Fibroblast of the aortic adventitia (primary cell): ENCODE results near the gene DENND2D. TPM values are rescaled to one million over a fixed set of nuclear protein-coding genes. Genes with fewer than 3 reads are reported as not detected.

ENCODE experiments used
- DNase-seq: peaks from one replicate; pipeline ENCODE4 v3.0.0-alpha.2; 2010; ENCODE audit warnings: low read depth
- H3K4me3 ChIP-seq: 2 replicates; pipeline ENCODE4 v1.5.1; 2011; ENCODE audit warnings: low read depth, mild to moderate bottlenecking, control low read depth, low read length, moderate library complexity
- total RNA-seq: library from RNA; depleted of rRNA; stranded (reverse); fragments of >200 nt; gene quantifications from 2 replicates; pipeline ENCODE4 v1.2.3, GENCODE V29; 2012; ENCODE audit warnings: low replicate concordance
- TF ChIP-seq, protein P1 (sequence below): IDR thresholded peaks from 2 replicates; pipeline ENCODE4 v1.5.1; 2011; ENCODE audit warnings: mild to moderate bottlenecking, low read length, control low read depth, inconsistent platforms; ENCODE audit not compliant: insufficient read depth

Gene DENND2D
- total RNA-seq, 1 donor = 3.0 TPM

DNA sequence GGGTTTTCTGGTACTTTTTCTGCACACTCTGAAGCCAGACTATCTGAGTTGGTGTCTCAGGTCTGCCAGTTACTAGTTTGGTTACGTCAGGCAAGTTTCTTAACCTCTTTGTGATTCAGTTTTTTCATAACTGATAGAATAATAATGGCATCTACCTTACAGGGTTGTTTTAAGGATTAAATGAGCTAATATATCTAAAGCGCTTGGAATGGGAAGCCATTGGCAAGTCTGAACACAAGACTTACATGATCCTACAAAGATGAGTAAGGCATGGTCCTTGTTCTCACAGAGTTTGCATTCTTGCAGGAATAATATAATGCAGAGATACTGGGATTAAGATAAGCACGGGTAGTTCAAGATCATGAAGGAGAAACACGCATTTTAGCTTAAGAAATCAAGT lies 9.2 kb upstream of the DENND2D start:
- TF ChIP-seq, protein P1, sequence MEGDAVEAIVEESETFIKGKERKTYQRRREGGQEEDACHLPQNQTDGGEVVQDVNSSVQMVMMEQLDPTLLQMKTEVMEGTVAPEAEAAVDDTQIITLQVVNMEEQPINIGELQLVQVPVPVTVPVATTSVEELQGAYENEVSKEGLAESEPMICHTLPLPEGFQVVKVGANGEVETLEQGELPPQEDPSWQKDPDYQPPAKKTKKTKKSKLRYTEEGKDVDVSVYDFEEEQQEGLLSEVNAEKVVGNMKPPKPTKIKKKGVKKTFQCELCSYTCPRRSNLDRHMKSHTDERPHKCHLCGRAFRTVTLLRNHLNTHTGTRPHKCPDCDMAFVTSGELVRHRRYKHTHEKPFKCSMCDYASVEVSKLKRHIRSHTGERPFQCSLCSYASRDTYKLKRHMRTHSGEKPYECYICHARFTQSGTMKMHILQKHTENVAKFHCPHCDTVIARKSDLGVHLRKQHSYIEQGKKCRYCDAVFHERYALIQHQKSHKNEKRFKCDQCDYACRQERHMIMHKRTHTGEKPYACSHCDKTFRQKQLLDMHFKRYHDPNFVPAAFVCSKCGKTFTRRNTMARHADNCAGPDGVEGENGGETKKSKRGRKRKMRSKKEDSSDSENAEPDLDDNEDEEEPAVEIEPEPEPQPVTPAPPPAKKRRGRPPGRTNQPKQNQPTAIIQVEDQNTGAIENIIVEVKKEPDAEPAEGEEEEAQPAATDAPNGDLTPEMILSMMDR = no peak
- H3K4me3 ChIP-seq = no peak overlapping the region
- DNase-seq = no peak

- TF ChIP-seq, protein P1 = no peak
These were observed 8.5 kb upstream of the DENND2D start for GRCh38 chr1:111208921-111209320.

DNA sequence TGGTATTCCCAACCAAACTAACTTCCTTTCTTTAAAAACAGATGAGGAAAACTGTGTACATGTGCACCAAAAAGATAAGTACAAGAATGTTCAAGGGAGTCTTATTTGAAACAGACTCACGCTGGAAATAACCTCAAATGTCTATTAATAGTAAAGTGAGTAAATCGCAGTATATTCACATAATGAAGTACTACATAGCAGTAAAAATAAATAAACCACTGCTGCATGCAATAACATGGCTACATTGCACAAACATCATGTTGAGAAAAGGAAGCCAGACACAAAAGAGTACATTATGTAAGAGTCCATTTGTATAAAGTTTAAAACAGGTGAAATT lies 5.2 kb upstream of the DENND2D start:
- TF ChIP-seq, protein P1 = no peak
- peak; percentile 22 for DNase-seq
- H3K4me3 ChIP-seq = no peak overlapping the region

More at GRCh38 chr1:111208921-111209320, 8.5 kb upstream of the DENND2D start:
- no peak for DNase-seq
- H3K4me3 ChIP-seq = no peak overlapping the region

DNA sequence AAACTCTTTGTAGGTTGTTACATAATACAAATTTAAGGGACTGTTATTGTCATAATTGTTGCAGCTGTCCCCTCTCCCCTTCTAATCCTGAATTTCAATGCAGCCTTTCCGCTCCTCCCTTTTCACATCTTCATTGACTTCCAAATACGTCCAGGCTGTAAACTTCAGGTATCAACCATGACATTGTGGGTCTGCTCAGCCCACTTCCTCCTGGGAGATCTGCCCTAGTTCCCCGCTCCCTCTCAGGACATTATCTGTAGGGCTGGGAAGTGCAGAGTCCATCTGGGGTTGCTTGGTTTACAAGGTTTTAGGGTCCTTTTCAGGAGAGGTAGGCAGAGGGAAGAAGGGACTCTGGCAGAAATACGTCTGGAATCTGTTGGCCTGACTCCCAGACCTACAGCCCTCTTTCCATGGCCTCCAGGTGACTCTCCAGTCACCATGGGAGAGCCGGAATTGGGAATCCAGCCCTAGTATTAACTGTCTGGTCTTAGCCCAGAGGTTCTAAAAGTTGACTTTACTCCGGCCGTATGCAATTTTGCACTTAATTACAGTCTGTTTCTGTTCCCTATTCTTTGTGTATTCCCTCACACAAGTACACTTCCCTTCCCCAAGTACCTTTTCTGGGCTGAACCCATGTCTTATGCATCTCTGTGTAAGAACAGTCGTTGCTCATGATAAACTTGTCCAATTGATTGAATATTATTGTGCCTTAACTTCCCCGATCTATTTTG lies 4.7 kb upstream of the DENND2D start:
- DNase-seq = no peak
- no peak overlapping the region for H3K4me3 ChIP-seq
- TF ChIP-seq, protein P1 = no peak

- TF ChIP-seq, protein P1 = no peak
These were observed 3.9 kb upstream of the DENND2D start for GRCh38 chr1:111204201-111204982.

DNA sequence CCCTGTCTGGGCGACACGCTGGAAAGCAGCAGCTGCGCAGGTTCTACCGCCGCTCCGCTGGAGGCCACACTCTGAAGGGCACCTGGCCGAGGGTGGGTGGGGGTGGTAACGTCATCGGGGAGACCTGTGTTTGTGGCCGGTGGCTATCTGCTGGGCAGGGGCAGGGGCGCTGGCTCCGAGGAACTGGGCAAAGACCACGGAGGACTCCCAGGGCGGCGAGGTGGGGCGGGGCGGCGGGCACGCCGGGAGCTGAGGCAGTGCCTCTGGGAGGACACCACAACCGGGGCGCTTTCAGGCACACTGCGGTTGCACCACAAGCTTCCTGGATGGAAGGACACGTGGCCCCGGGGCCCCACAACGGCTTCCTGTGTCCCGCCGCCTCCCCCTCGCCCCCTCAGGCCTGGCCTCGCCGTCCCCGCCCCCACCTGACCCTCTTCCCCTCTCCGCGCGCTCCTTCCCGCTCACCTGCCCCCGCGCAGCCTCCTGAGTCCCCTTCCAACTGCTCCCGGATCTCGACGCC lies 3.3 kb upstream of the DENND2D start:
- TF ChIP-seq, protein P1 = no peak
- DNase-seq = no peak
- peak overlapping the region; percentile 65 for H3K4me3 ChIP-seq

More at GRCh38 chr1:111204201-111204982, 3.9 kb upstream of the DENND2D start:
- no peak for DNase-seq
- H3K4me3 ChIP-seq = peak overlapping the region; percentile 65
